K562 (cell line): Measurements from ENCODE around the gene FCGR3B.
"Not testable (repeated sequence)": the region's sequence is repeated elsewhere in the genome, so short reads cannot be mapped to it uniquely, and the experiment has no call there.

Experiments
- NFXL1 ChIP-seq: fragments of 450-650 bp; formaldehyde crosslinking; IDR thresholded peaks from 2 replicates; pipeline ENCODE4 v1.4.0; 2021; ENCODE audit warnings: mild to moderate bottlenecking
- SMARCA4 ChIP-seq: fragments of 450-650 bp; IDR thresholded peaks from 2 replicates; pipeline ENCODE4 v1.6.1; 2016
- U2AF2 ChIP-seq: fragments of 200-400 bp; formaldehyde crosslinking; optimal IDR thresholded peaks from 2 replicates; pipeline ENCODE3; 2017; ENCODE audit warnings: low read depth, mild to moderate bottlenecking, low read length

GRCh38 chr1:161673437-161673836 is 42.5 kb upstream of the FCGR3B start:
- not testable (repeated sequence) for TF ChIP-seq U2AF2; SMARCA4; NFXL1 (CRISPR knock-in tag)
